BLaER1 (cell line): ENCODE measurements around the gene PPP1R15B.

Source experiments
- H3K27ac ChIP-seq: shearing (Covaris generic); formaldehyde crosslinking; 2 replicates; pipeline ENCODE4 v1.8.1; 2022
- H3K27me3 ChIP-seq: shearing (Covaris generic); formaldehyde crosslinking; 2 replicates; pipeline ENCODE4 v1.8.1; 2022
- H3K36me3 ChIP-seq: shearing (Covaris generic); formaldehyde crosslinking; 2 replicates; pipeline ENCODE4 v1.8.1; 2022
- H3K4me1 ChIP-seq: shearing (Covaris generic); formaldehyde crosslinking; 2 replicates; pipeline ENCODE4 v1.8.1; 2022
- H3K4me2 ChIP-seq: shearing (Covaris generic); formaldehyde crosslinking; 2 replicates; pipeline ENCODE4 v1.8.1; 2022
- H3K4me3 ChIP-seq: shearing (Covaris generic); formaldehyde crosslinking; 2 replicates; pipeline ENCODE4 v1.8.1; 2022
- H3K9ac ChIP-seq: shearing (Covaris generic); formaldehyde crosslinking; 2 replicates; pipeline ENCODE4 v1.8.1; 2022
- H3K9me3 ChIP-seq: shearing (Covaris generic); formaldehyde crosslinking; 2 replicates; pipeline ENCODE4 v1.8.1; 2022
- H4K20me1 ChIP-seq: shearing (Covaris generic); formaldehyde crosslinking; 2 replicates; pipeline ENCODE4 v1.8.1; 2022
- Cebpa-rat ChIP-seq: shearing (Covaris generic); IDR thresholded peaks from 2 replicates; pipeline ENCODE4 v1.8.1; 2022

The PPP1R15B gene

DNA sequence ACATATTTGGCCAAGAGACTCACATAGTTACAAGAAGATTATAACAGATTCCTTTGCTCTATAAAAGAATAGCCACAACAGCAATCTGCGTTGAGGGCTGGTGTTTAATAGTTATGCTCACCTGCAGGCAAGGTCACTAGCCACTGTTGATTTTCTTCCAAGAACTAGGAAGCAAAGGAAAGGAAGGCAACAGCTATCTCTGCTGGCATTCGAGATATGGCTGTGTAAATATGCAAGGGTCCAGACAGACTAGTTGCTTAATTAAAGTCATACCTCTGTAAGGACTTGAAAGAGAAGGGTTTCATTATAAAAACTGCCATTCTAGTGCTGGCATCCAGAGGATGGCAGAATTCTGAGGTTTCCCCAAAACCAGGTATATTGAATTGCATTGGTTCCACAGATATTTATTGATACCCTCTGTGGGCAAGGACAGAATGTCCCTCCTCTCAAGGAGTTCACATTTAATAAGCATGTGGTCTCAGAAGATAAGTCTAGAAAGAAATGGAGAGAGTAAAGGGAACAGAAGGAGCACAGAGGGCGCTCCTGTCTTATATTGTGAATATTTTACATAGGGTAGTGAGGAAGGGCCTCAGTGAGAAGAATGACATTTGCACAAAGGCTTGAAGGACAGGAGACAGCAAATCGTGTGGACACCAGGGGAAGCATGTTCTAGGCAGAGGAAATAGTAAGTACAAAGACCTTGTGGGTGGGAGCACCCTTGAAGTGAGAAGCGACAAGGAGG, 28.3 kb downstream of the PPP1R15B start:
- Histone ChIP-seq H3K36me3 (no peaks in the 10 kb centered on the region), H3K27ac (no peak overlapping the region), H3K27me3 (peaks cover 23% of the 10 kb centered on the region), H3K9ac (no peak overlapping the region), H3K4me1 (peaks cover 13% of the 10 kb centered on the region), H3K4me3 (no peak overlapping the region), H4K20me1 (no peaks in the 10 kb centered on the region), H3K4me2 (no peak overlapping the region), H3K9me3 (no peaks in the 10 kb centered on the region)
- no peak for TF ChIP-seq Cebpa-rat

DNA sequence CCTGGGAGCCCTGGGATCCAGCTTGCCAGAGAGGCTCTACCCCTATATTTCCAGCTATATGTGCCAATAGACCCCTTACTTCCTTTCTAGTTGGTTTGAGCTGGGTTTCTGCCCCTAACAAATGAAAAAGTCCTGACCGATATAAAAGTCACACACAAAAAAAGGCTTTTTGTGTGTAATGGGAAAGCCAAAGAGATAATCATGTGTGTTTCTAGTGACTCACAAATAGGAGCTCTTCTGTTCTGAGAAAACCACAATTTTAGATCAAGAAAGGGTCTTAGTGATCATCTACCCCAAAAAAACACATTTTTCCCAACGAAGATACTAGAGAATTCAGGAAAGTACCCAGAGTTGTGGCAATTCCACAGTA, 28.9 kb downstream of the PPP1R15B start:
- no peaks in the 10 kb centered on the region for H3K36me3 ChIP-seq
- H3K4me1 ChIP-seq, result peaks cover 20% of the 10 kb centered on the region
- H3K9ac ChIP-seq, result peak overlapping the region; percentile 57
- H3K27ac ChIP-seq, result no peak overlapping the region
- H3K4me3 ChIP-seq, result peak overlapping the region; percentile 52
- H3K4me2 ChIP-seq, result peak overlapping the region; percentile 87
- TF ChIP-seq Cebpa-rat, result no peak
- peaks cover 29% of the 10 kb centered on the region for H3K27me3 ChIP-seq
- H4K20me1 ChIP-seq, result 0 out of 2 replicates have a peak, but pooled peaks cover 3% of the 10 kb centered on the region
- H3K9me3 ChIP-seq, result no peaks in the 10 kb centered on the region

DNA sequence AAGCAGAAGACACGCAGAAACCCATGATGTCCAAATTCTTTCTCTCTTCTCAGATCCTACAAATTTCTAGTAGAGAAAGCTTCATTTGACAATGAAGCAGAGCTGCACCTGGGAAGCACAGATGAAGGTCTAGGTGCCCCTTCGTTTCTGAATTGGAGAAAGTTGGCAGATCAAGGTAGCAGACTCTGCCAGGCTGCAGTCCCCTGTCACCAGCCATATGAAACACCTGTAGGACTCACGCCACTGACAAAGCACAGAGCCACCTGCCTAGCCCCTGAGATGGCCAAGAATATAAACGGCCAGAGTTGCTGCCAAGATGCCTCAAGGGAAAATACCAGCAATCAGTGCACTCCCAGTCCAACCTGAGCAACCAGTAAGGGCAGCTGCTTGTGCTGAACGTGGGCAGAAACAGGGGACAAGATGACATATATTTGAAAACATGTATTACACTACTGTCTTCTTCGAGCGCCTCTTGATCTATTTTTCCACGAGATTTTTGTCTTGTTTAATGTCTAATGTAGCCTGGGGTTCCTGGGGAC, 31.3 kb downstream of the PPP1R15B start:
- Histone ChIP-seq H3K4me3 (no peak overlapping the region), H3K27me3 (peaks cover 52% of the 10 kb centered on the region), H3K9me3 (no peaks in the 10 kb centered on the region), H3K9ac (no peak overlapping the region), H3K36me3 (no peaks in the 10 kb centered on the region), H3K4me2 (no peak overlapping the region), H3K4me1 (peaks cover 23% of the 10 kb centered on the region), H4K20me1 (0 out of 2 replicates have a peak, but pooled peaks cover 6% of the 10 kb centered on the region), H3K27ac (no peak overlapping the region)
- TF ChIP-seq Cebpa-rat, result no peak

DNA sequence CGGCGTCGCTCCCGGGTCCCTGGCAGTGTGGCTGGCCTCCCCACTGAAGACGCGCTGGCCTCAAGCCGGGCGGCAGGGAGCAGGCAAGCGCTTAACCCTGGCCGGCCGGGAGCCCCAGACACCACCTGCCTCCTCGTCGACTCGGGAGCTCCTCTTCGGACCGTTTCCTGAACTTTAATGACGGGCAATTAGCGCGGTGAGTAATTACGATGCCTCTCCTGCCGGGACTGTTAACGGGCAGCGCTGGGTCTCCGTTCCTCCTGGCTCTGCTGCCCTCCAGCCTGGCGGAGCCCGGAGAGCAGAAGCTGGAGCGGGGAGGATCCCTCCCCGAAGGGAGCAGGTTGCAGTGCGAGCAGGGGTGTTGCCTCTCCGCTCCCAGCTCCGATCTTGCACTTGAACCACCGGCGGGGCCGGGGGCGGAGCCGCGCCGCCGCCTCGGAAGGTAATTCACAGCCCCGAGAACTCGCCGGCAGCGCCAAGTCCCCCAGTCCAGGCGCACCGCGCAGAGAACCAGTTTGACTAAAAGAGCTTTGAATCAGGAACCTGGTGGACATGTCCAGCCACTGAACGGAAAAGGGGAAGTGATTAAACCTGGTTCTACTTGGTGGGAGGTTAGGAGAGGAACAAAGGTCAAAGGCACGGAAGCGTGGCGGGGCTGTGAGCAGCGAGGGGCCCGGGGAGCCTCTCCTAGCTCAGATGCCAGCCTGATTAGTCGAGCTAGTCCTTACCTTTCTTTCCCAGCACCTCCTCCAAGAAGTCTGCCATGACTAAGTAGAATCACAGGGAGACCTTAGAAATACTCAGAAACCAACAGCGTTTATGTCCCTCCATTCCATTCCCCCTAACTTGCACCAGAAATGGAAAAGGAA, 33.6 kb downstream of the PPP1R15B start:
- Histone ChIP-seq H3K9ac (0 out of 2 replicates have a peak overlapping the region, but pooled peaks have one; percentile 22), H3K27me3 (peaks cover 53% of the 10 kb centered on the region), H3K27ac (no peak overlapping the region), H3K4me1 (peaks cover 23% of the 10 kb centered on the region), H4K20me1 (0 out of 2 replicates have a peak, but pooled peaks cover 6% of the 10 kb centered on the region), H3K4me3 (peak overlapping the region; percentile 59), H3K36me3 (no peaks in the 10 kb centered on the region), H3K9me3 (no peaks in the 10 kb centered on the region), H3K4me2 (peak overlapping the region; percentile 86)
- TF ChIP-seq Cebpa-rat, result no peak

DNA sequence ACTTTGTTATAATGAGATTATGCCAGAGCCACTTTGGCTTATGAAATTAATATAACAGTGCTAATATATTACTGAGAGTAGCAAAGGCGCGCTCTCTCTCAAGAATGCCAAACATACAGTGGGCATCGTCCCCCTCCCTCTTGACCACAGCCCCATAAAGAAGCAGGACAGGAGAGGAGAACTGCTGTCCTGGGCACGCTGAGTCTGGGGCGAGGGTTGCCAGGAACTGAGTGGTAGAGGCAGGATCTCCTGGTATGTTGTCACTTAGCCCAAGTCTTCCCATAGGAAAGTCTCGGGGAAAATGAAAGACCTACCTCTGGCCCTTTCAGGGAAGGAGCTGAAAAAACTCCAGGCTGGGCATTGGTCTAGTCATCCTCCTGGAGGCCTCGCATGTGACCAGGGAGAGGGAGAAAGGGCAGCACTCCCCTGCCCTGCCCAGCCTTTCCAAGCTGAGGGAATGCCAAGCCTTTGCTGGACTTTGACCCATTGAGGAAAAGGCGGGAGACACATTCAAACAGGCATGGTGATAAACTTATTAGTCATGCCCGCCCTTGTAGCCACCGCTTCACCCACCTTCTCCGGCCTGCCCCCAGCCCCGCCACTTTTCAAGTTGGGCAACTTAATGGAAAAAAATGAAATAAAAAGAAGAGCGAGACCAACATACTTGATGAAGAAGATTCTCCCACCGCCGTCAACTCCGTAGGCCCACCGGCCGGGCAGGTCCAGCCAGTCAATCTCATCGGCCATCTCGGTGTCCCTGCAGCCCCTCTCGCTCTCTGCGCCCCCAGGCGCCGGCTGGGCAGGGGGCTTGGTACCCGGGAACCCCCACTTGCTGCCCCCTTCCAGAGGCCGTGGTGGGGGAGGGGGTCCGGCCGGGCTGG, 34.5 kb downstream of the PPP1R15B start:
- H3K27me3 ChIP-seq, result peaks cover 53% of the 10 kb centered on the region
- TF ChIP-seq Cebpa-rat, result no peak
- H3K4me1 ChIP-seq, result peaks cover 16% of the 10 kb centered on the region
- H3K36me3 ChIP-seq, result no peaks in the 10 kb centered on the region
- H3K27ac ChIP-seq, result no peak overlapping the region
- H3K9me3 ChIP-seq, result no peaks in the 10 kb centered on the region
- H3K4me3 ChIP-seq, result peak overlapping the region; percentile 59; the same call in 1 of the 2 replicates
- H4K20me1 ChIP-seq, result 0 out of 2 replicates have a peak, but pooled peaks cover 6% of the 10 kb centered on the region
- H3K4me2 ChIP-seq, result peak overlapping the region; percentile 86
- no peak overlapping the region for H3K9ac ChIP-seq

DNA sequence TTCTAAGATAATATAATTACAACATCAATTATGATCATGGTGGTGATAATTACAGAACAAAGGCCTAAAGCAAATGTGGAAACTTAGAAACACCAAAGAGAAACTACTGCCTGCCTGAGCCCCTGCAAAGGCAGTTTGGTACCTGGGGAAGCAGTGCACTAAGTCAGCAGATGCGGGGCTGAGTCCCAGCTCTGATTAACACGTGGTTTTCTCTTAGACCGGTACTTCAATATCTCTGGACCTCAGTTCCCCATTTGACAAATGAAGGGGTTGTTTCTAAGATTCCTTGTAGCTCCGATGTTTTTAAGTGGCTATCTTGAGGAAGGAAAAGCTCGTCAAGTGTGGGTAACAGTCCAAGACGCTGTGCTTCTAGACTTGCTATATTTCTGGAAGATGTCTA, 35.2 kb downstream of the PPP1R15B start:
- 0 out of 2 replicates have a peak, but pooled peaks cover 6% of the 10 kb centered on the region for H4K20me1 ChIP-seq
- peaks cover 53% of the 10 kb centered on the region for H3K27me3 ChIP-seq
- no peak overlapping the region for H3K27ac ChIP-seq
- no peak overlapping the region for H3K9ac ChIP-seq
- H3K4me3 ChIP-seq, result no peak overlapping the region
- H3K4me2 ChIP-seq, result no peak overlapping the region
- H3K36me3 ChIP-seq, result no peaks in the 10 kb centered on the region
- H3K4me1 ChIP-seq, result peaks cover 12% of the 10 kb centered on the region
- no peak for TF ChIP-seq Cebpa-rat
- H3K9me3 ChIP-seq, result no peaks in the 10 kb centered on the region

DNA sequence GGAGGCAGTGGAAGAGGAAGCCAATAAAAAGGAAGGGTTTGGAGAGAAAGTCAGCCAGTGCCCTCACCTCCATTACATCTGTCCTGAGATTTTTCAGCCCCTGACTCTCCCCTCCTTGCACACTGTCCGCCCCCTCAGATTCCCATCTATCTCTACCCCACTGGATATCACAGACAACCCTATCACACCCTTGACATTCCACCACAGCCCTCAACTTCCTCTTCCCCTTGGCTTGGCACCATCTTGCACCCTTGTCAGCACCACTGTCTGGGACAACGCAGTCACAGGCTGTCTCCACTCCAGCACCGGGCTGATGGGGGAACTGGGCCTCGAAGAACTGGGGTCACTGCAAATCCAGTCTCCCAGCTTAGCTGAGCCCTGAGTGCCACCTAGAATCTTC, 37.7 kb downstream of the PPP1R15B start:
- Histone ChIP-seq H3K36me3 (no peaks in the 10 kb centered on the region), H3K9me3 (no peaks in the 10 kb centered on the region), H3K27me3 (peaks cover 36% of the 10 kb centered on the region), H3K9ac (no peak overlapping the region), H3K4me2 (no peak overlapping the region), H4K20me1 (0 out of 2 replicates have a peak, but pooled peaks cover 6% of the 10 kb centered on the region), H3K4me1 (peaks cover 12% of the 10 kb centered on the region), H3K4me3 (no peak overlapping the region), H3K27ac (no peak overlapping the region)
- no peak for TF ChIP-seq Cebpa-rat

DNA sequence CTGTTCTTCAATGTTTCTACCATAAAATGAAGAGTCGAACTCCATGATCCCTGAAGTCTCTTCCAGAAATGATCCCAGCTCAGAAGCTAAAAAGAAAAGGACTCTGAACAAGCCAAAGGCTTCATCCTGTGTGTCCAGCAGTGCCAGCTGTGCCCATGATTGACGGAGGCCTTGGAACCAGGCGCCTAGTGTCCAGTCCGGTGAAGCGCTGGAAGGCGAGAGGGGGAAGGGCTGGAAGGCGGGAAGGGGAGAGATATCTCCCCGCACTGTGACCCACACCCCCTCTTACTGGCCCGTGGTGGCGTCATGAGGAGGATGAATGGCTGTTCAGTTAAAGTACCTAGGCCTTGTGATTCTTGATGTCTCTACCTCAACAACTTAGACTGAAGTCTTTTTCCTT, 41.4 kb downstream of the PPP1R15B start:
- H3K27me3 ChIP-seq, result no peaks in the 10 kb centered on the region

DNA sequence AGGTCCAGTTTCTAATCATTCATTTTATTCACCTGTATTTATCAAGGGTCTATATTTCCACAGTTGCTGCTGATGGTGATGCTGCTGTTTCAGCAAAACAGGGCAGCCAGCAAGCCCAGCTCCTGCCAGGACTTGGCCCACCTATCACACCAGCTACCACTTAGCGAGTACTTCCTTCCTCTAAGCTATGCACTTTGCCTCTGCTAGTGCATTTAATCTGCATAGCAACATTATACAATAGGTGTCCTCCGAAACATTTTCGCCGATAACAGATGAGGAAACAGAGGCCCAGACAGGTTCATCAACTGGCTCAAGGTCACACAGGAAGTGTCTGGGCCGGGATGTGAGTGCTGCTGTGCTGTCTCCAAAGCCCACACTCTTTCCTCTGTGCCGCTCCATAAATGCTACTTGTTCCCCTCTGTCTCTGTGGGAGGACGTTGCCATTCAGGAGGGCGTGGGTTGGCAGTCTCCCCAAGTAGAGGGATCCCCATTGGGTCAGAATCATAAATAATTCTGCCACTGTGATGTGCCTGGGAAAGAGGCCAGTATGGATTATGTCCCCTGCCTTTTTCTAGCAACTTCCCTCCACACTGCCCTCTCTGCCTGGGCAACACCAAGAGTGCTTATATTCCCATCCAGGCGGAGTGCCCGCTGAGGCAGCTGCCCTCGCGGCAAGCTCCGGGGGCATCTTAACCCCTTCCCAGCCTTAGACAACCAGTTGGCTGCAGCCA, 42.5 kb downstream of the PPP1R15B start:
- H3K27ac ChIP-seq, result no peak overlapping the region
- H3K4me3 ChIP-seq, result no peak overlapping the region
- no peak for TF ChIP-seq Cebpa-rat
- H3K4me1 ChIP-seq, result peaks cover 3% of the 10 kb centered on the region
- H3K36me3 ChIP-seq, result no peaks in the 10 kb centered on the region
- H3K9ac ChIP-seq, result no peak overlapping the region
- H4K20me1 ChIP-seq, result no peaks in the 10 kb centered on the region
- no peaks in the 10 kb centered on the region for H3K9me3 ChIP-seq
- no peaks in the 10 kb centered on the region for H3K27me3 ChIP-seq
- H3K4me2 ChIP-seq, result no peak overlapping the region

More for the DNA sequence above, 41.4 kb downstream of the PPP1R15B start:
- no peak overlapping the region for H3K27ac ChIP-seq
- H3K36me3 ChIP-seq, result no peaks in the 10 kb centered on the region
- no peaks in the 10 kb centered on the region for H4K20me1 ChIP-seq
- no peak overlapping the region for H3K9ac ChIP-seq
- TF ChIP-seq Cebpa-rat, result no peak
- H3K9me3 ChIP-seq, result no peaks in the 10 kb centered on the region
- H3K4me3 ChIP-seq, result no peak overlapping the region
- H3K4me2 ChIP-seq, result no peak overlapping the region
- H3K4me1 ChIP-seq, result no peaks in the 10 kb centered on the region
